GM19468 (cell line): ENCODE data around the gene SMIM23.

Experiments used
- ATAC-seq: cut with Tn5 transposase; IDR thresholded peaks from one replicate; pipeline ENCODE4 v1.9.1; 2021; ENCODE audit warnings: mild to moderate bottlenecking, moderate library complexity, moderate number of reproducible peaks; ENCODE audit not compliant: unreplicated experiment; ENCODE audit errors: extremely low read depth

Gene SMIM23

GRCh38 chr5:171785517-171785916 is at the start of gene SMIM23:
Gene SMIM23, plus strand, starts transcription at chr5:171785817. Its CDS starts 55 bp downstream, at chr5:171785872.
- no peak for ATAC-seq

- no peak for ATAC-seq
Measured at GRCh38 chr5:171736976-171737891, 48.4 kb upstream of the SMIM23 start.

GRCh38 chr5:171738501-171738900 is 47.1 kb upstream of the SMIM23 start:
- ATAC-seq, result no peak

- no peak for ATAC-seq
Measured at GRCh38 chr5:171739271-171739670, 46.3 kb upstream of the SMIM23 start.

GRCh38 chr5:171743436-171744076 is 42.1 kb upstream of the SMIM23 start:
- no peak for ATAC-seq

GRCh38 chr5:171744264-171744663 is 41.4 kb upstream of the SMIM23 start:
- ATAC-seq, result no peak

- ATAC-seq, result no peak
Measured at GRCh38 chr5:171744882-171745281, 40.7 kb upstream of the SMIM23 start.

GRCh38 chr5:171745602-171746001 is 40.0 kb upstream of the SMIM23 start:
- ATAC-seq, result no peak

GRCh38 chr5:171747061-171747859 is 38.4 kb upstream of the SMIM23 start:
- ATAC-seq, result no peak

- no peak for ATAC-seq
Measured at GRCh38 chr5:171748720-171749119, 36.9 kb upstream of the SMIM23 start.

GRCh38 chr5:171749365-171749764 is 36.3 kb upstream of the SMIM23 start:
- ATAC-seq, result no peak

GRCh38 chr5:171750311-171750788 is 35.3 kb upstream of the SMIM23 start:
- ATAC-seq, result no peak

GRCh38 chr5:171755354-171755821 is 30.2 kb upstream of the SMIM23 start:
- ATAC-seq, result no peak

- ATAC-seq, result no peak
Measured at GRCh38 chr5:171757853-171758535, 27.6 kb upstream of the SMIM23 start.

GRCh38 chr5:171759777-171760176 is 25.8 kb upstream of the SMIM23 start:
- ATAC-seq, result no peak

GRCh38 chr5:171762021-171762608 is 23.5 kb upstream of the SMIM23 start:
- ATAC-seq, result no peak

GRCh38 chr5:171762903-171763302 is 22.7 kb upstream of the SMIM23 start:
- no peak for ATAC-seq

- ATAC-seq, result no peak
Measured at GRCh38 chr5:171764265-171764664, 21.4 kb upstream of the SMIM23 start.

- no peak for ATAC-seq
Measured at GRCh38 chr5:171766875-171767274, 18.7 kb upstream of the SMIM23 start.
